Activated T-cell treated with anti-CD3 and anti-CD28 coated beads, Interleukin-2, amount 50 U/mL, for 1 hour (primary cell): ENCODE measurements around the gene MR1.
"Not testable (repeated sequence)": the region's sequence is repeated elsewhere in the genome, so short reads cannot be mapped to it uniquely, and the experiment has no call there.

Experiments used
- DNase-seq: peaks from one replicate; pipeline ENCODE4 v3.0.0-alpha.2; 2020

Gene MR1

GRCh38 chr1:181033128-181033798 is 520 bp upstream of the MR1 start:
- peak; percentile 51 for DNase-seq

- DNase-seq, result not testable (repeated sequence)
Observed at GRCh38 chr1:181035210-181035609, 1.4 kb downstream of the MR1 start.

- no peak for DNase-seq
Observed at GRCh38 chr1:181036107-181036836, 2.5 kb downstream of the MR1 start.

GRCh38 chr1:181037386-181037785 is 3.6 kb downstream of the MR1 start:
- DNase-seq, result no peak

GRCh38 chr1:181038399-181038873 is 4.7 kb downstream of the MR1 start:
- DNase-seq, result peak; percentile 58

- DNase-seq, result no peak
Observed at GRCh38 chr1:181040284-181040865, 6.6 kb downstream of the MR1 start.

- no peak for DNase-seq
Observed at GRCh38 chr1:181043025-181043888, 9.5 kb downstream of the MR1 start.

GRCh38 chr1:181044449-181044966 is 10.7 kb downstream of the MR1 start:
- DNase-seq, result no peak

- not testable (repeated sequence) for DNase-seq
Observed at GRCh38 chr1:181045946-181046345, 12.2 kb downstream of the MR1 start.

- no peak for DNase-seq
Observed at GRCh38 chr1:181049378-181049777, 15.6 kb downstream of the MR1 start.

- DNase-seq, result no peak
Observed at GRCh38 chr1:181050922-181051321, 17.1 kb downstream of the MR1 start.

- no peak for DNase-seq
Observed at GRCh38 chr1:181056560-181056959, 22.8 kb downstream of the MR1 start.

- no peak for DNase-seq
Observed at GRCh38 chr1:181057079-181057478, 23.3 kb downstream of the MR1 start.

- no peak for DNase-seq
Observed at GRCh38 chr1:181059435-181059834, 25.7 kb downstream of the MR1 start.

- DNase-seq, result no peak
Observed at GRCh38 chr1:181060066-181060465, 26.3 kb downstream of the MR1 start.

GRCh38 chr1:181060947-181061346 is 27.2 kb downstream of the MR1 start:
- DNase-seq, result not testable (repeated sequence)

GRCh38 chr1:181061487-181061886 is 27.7 kb downstream of the MR1 start:
- no peak for DNase-seq

- DNase-seq, result peak; percentile 29
Observed at GRCh38 chr1:181061891-181062835, 28.4 kb downstream of the MR1 start.

- DNase-seq, result no peak
Observed at GRCh38 chr1:181062836-181063428, 29.1 kb downstream of the MR1 start.

GRCh38 chr1:181064011-181064623 is 30.3 kb downstream of the MR1 start:
- no peak for DNase-seq

- no peak for DNase-seq
Observed at GRCh38 chr1:181064702-181065101, 30.9 kb downstream of the MR1 start.
